HFF-Myc (cell line): ENCODE measurements around the gene DDX10.

Source experiments
- DNase-seq: peaks from one replicate; pipeline ENCODE4 v3.0.0-alpha.2; 2011; ENCODE audit warnings: low read depth; ENCODE audit errors: extremely low read depth
- H3K4me3 ChIP-seq: replicated peaks from 2 replicates; pipeline ENCODE4 v1.5.1; 2011; ENCODE audit warnings: low read depth, mild to moderate bottlenecking, control low read depth, low read length
- TF ChIP-seq, protein P1 (sequence below): IDR thresholded peaks from 2 replicates; pipeline ENCODE4 v1.5.1; 2012; ENCODE audit warnings: mild to moderate bottlenecking, low read depth, low read length, control low read depth; ENCODE audit errors: missing control alignments

The DDX10 gene

DNA sequence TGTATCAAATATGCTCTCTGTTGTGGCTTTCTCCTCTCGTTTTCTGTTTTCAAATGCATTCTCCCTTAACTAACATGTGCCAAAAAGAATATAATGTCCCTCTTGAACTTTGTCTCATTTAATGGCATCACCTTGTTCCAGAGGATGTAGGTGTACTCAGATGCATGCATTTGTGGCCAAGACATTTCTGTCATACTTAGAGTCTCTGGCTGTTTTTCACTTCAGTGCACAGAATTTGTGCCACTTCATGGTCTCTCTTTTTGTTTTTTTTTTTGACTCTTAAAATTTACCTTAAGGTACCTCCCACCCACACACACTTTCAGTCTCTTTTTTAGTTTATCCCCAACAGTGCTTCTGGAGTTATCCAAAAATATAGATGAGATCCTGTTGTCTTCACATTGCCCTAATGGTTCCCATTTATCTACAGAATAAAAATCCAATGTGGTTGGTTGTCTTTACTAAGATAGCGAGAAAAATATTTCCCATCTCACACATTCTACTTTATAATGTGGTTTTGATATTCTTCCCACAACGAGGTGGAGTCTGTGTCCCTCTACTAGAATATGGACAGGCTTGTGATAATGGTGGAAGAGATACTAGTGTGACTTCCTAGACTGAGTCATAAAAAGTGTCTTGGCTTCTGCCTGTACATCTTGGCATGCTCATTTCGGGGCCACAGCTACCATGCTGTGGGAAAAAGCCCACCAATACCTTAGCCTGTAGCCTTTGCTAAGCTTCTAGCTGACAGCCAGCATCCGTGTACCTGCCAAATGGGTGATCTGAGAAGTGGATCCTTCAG lies 125.8 kb downstream of the DDX10 start:
- DNase-seq: no peak
- no peak overlapping the region for H3K4me3 ChIP-seq
- TF ChIP-seq, protein P1, sequence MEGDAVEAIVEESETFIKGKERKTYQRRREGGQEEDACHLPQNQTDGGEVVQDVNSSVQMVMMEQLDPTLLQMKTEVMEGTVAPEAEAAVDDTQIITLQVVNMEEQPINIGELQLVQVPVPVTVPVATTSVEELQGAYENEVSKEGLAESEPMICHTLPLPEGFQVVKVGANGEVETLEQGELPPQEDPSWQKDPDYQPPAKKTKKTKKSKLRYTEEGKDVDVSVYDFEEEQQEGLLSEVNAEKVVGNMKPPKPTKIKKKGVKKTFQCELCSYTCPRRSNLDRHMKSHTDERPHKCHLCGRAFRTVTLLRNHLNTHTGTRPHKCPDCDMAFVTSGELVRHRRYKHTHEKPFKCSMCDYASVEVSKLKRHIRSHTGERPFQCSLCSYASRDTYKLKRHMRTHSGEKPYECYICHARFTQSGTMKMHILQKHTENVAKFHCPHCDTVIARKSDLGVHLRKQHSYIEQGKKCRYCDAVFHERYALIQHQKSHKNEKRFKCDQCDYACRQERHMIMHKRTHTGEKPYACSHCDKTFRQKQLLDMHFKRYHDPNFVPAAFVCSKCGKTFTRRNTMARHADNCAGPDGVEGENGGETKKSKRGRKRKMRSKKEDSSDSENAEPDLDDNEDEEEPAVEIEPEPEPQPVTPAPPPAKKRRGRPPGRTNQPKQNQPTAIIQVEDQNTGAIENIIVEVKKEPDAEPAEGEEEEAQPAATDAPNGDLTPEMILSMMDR: no peak

DNA sequence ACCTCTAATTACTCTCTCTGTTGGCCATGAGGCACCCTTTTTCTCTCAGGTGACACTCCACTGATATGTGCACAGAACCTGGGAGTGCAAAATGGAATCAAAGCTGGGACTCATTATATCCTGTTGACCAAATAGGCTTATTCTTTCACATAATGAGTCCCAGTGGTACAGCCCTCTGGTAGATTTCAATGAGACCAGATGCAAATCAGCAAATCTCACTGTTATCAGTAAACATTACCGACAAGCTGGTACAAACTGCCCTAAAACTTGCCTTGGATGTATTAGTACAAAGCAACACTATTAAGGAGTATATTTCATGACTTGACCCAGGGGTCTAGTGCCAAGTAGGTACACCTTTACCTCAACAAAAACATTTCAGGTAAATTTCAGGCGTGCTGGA lies 128.3 kb downstream of the DDX10 start:
- no peak overlapping the region for H3K4me3 ChIP-seq
- no peak for DNase-seq
- TF ChIP-seq, protein P1: no peak

- no peak for DNase-seq
- TF ChIP-seq, protein P1: no peak
- no peak overlapping the region for H3K4me3 ChIP-seq
These were observed 128.7 kb downstream of the DDX10 start for GRCh38 chr11:108793611-108794010.

DNA sequence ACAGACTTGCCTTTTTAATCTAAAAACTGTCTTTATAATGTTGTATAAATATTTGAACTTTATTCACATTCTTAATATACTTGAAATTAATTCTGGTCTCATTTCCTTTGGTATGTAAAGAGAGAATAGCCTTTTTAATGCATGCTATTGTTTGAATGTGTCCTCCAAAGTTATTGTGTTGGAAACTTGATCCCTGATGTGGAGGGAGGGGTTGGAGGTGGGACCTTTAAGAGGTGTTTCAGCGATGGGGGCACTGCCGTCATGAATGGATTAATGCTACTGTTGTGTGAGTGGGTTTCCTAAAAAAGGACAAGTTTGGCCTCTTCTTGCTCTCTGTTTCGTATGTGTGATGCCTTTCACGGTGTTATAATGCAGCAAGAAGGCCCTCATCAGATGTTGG lies 131.7 kb downstream of the DDX10 start:
- TF ChIP-seq, protein P1: no peak
- H3K4me3 ChIP-seq: no peak overlapping the region
- DNase-seq: no peak

DNA sequence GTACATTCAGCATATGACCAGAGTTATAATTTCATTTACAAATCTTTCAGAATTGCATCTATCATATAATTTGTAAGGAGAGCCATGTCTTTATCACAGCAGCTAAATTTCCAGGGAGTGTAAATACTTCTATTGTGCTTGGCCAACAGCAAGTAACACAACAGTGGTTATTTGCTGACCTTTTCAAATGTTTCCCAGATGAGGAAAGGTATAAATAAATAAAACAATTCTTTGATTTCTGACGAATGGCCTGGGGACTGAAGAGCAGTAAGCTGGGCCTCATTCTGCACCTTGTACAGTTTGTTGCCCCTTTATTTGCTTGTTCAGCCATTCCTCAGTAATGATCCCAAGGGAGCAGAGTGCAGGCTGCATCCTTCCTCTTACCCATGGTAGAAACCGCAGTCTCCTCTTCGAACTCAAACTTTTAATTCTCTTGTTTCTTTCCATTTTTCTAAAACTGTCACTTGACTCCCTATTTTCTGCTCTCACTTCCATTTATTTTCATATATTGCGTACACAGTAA lies 132.8 kb downstream of the DDX10 start:
- TF ChIP-seq, protein P1: no peak
- DNase-seq: no peak
- no peak overlapping the region for H3K4me3 ChIP-seq

GRCh38 chr11:108802492-108802891 lies 137.6 kb downstream of the DDX10 start:
- DNase-seq: no peak
- H3K4me3 ChIP-seq: no peak overlapping the region
- TF ChIP-seq, protein P1: no peak
